ENCODE data around the gene MCC. TPM values are rescaled to one million over a fixed set of nuclear protein-coding genes. Genes with fewer than 3 reads are reported as not detected.

MCC gene
- total RNA-seq, 1 donor from 2014 or later, result 14.0 TPM

DNA sequence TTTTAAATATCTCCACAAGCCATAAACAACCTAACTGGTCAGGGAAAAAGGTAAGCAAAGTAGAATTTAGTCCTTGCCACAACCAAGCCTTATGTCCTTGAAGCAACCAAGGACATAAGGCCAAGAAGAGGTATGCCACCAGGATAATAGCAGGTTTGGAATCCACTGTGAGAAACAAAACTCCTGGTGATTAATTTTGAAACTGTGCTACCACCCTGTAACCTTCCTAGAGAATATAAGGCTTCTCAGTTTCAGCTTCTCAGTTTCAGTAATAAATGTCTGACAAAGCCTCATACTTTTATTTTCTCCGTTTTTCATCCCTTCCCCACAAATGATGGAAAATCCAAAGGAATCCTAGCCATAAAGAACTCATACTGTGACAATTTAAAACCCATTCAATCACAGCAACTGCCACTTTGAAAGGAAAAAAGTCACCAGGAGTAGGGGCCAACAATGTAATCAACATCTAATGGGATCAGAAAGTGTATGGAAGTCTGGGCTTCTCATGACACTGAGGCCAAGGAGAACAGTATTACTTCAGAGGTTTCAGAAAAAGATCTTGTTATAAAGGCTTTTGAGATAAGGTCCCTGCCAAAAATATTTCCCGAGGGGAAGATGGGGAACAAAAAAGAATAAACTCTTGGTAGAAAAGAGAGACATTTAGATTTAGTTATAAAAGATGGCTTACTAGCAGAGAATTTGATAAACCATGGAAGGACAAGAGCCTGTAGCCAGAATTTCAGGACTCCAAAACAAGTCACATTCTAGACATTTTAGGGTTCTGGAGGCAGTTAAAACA is 242.6 kb downstream of the MCC start:
- Mint-ChIP-seq H3K27me3 (ENCODE audit: unreplicated experiment) (no peaks in the 10 kb centered on the region), H3K27ac (ENCODE audit: unreplicated experiment) (no peak overlapping the region), H3K4me3 (ENCODE audit: unreplicated experiment) (no peak overlapping the region), H3K4me1 (ENCODE audit: unreplicated experiment) (peaks cover 25% of the 10 kb centered on the region), H3K36me3 (ENCODE audit: unreplicated experiment) (peaks cover 2% of the 10 kb centered on the region), H3K9me3 (ENCODE audit: unreplicated experiment) (no peaks in the 10 kb centered on the region)
- DNase-seq (ENCODE audit: extremely low spot score, unreplicated experiment), result no peak
- TF ChIP-seq, protein P1, sequence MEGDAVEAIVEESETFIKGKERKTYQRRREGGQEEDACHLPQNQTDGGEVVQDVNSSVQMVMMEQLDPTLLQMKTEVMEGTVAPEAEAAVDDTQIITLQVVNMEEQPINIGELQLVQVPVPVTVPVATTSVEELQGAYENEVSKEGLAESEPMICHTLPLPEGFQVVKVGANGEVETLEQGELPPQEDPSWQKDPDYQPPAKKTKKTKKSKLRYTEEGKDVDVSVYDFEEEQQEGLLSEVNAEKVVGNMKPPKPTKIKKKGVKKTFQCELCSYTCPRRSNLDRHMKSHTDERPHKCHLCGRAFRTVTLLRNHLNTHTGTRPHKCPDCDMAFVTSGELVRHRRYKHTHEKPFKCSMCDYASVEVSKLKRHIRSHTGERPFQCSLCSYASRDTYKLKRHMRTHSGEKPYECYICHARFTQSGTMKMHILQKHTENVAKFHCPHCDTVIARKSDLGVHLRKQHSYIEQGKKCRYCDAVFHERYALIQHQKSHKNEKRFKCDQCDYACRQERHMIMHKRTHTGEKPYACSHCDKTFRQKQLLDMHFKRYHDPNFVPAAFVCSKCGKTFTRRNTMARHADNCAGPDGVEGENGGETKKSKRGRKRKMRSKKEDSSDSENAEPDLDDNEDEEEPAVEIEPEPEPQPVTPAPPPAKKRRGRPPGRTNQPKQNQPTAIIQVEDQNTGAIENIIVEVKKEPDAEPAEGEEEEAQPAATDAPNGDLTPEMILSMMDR (IDR thresholded peaks at IDR 0.05), result no peak

GRCh38 chr5:113244966-113245365 is 243.3 kb downstream of the MCC start:
- H3K36me3 Mint-ChIP-seq (ENCODE audit: unreplicated experiment), result peaks cover 2% of the 10 kb centered on the region
- H3K4me3 Mint-ChIP-seq (ENCODE audit: unreplicated experiment), result no peak overlapping the region
- TF ChIP-seq, protein P1 (IDR thresholded peaks at IDR 0.05), result no peak

DNA sequence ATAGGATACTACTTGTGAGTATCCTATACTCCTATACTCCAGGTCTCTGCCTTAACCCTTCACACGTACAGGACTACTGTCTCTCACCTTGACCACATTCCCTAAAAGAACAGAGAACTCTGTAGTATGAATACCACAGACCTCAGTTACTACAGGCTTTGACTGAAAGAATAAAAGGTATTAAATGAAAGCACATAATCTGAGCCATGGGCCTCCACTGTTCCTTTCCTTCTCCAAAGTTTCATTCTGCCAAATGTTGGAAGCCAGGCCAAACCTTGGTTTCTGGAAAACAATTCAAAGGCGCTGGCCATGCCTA is 244.9 kb downstream of the MCC start:
- Mint-ChIP-seq H3K27ac (ENCODE audit: unreplicated experiment) (no peak overlapping the region), H3K36me3 (ENCODE audit: unreplicated experiment) (no peaks in the 10 kb centered on the region), H3K27me3 (ENCODE audit: unreplicated experiment) (no peaks in the 10 kb centered on the region), H3K9me3 (ENCODE audit: unreplicated experiment) (no peaks in the 10 kb centered on the region), H3K4me3 (ENCODE audit: unreplicated experiment) (no peak overlapping the region), H3K4me1 (ENCODE audit: unreplicated experiment) (peaks cover 9% of the 10 kb centered on the region)
- TF ChIP-seq, protein P1 (IDR thresholded peaks at IDR 0.05), result no peak
- DNase-seq (ENCODE audit: extremely low spot score, unreplicated experiment), result no peak

More at GRCh38 chr5:113244966-113245365, 243.3 kb downstream of the MCC start:
- H3K9me3 Mint-ChIP-seq (ENCODE audit: unreplicated experiment), result no peaks in the 10 kb centered on the region
- H3K4me1 Mint-ChIP-seq (ENCODE audit: unreplicated experiment), result peaks cover 18% of the 10 kb centered on the region
- H3K27ac Mint-ChIP-seq (ENCODE audit: unreplicated experiment), result no peak overlapping the region
- DNase-seq (ENCODE audit: extremely low spot score, unreplicated experiment), result no peak
- H3K27me3 Mint-ChIP-seq (ENCODE audit: unreplicated experiment), result no peaks in the 10 kb centered on the region

- Mint-ChIP-seq H3K4me1 (ENCODE audit: unreplicated experiment) (peaks cover 9% of the 10 kb centered on the region), H3K27ac (ENCODE audit: unreplicated experiment) (no peak overlapping the region), H3K27me3 (ENCODE audit: unreplicated experiment) (no peaks in the 10 kb centered on the region), H3K9me3 (ENCODE audit: unreplicated experiment) (no peaks in the 10 kb centered on the region), H3K4me3 (ENCODE audit: unreplicated experiment) (no peak overlapping the region), H3K36me3 (ENCODE audit: unreplicated experiment) (no peaks in the 10 kb centered on the region)
- TF ChIP-seq, protein P1 (IDR thresholded peaks at IDR 0.05), result no peak
- DNase-seq (ENCODE audit: extremely low spot score, unreplicated experiment), result no peak
Observed at GRCh38 chr5:113242481-113243348, 245.5 kb downstream of the MCC start.

Data from osteocyte (in vitro differentiated cells).